Measurements from ENCODE around the gene EDC4.
"Not testable (repeated sequence)": the region's sequence is repeated elsewhere in the genome, so short reads cannot be mapped to it uniquely, and the experiment has no call there.

EDC4 gene

GRCh38 chr16:67914758-67915495 lies 42.1 kb downstream of the EDC4 start:
- no peak for DNase-seq (ENCODE audit: low spot score)

DNA sequence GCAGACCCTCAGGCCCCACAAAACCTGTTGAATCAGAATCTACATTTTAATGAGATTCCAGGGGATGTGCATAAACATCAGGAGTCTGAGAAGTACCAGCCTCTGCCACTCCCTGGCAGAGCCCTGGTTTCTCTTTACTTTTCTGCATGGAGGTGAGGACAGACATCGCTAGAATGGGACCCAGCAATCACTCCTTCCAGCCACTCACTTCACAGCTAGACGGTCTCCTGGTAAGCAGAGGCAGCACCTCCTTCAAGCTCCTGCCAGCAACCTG lies 42.6 kb downstream of the EDC4 start:
- DNase-seq (ENCODE audit: low spot score): not testable (repeated sequence)

DNA sequence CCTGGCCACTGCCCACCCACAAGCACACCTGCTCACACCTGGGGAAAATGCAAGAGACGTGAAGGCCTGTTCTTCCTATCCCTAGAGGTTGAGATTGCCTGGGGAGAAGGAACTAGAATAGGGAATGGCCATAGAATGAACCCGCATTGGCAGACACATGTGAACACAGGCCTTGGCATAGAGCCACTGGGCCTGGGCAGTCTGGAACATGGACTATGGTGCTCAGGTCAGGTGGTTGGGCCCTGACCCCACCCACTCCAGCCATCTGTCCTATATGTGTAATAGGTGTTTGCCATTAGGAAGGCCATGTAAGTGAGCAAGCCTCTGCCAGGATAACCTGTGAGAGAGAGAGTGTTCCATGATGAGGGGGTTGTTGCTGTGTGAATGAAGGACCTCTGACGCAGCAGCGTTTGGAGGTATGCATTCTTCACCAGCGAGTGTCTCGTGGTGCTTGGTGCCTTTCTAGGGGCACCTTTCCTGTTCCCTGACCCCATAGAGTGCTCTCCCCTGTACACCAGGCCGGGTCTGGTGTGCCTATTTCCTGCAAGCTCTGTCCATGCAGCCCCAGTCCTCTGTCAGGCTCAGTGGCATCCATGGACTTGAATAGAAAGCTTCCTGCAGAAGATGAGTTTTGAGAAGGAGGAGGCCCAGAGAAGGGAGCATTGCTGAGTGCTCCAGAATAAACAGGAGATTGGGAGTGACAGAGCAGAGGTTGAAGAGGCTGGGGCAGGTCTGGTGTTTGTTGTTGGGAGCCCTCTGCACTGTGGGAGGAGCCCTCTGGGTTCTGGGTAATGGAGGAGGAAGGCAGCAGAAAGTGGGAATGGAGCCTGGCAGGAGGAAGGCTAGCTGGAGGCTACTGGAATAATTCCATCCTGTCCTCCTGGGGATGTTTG lies 43.2 kb downstream of the EDC4 start:
- no peak for DNase-seq (ENCODE audit: low spot score)

DNA sequence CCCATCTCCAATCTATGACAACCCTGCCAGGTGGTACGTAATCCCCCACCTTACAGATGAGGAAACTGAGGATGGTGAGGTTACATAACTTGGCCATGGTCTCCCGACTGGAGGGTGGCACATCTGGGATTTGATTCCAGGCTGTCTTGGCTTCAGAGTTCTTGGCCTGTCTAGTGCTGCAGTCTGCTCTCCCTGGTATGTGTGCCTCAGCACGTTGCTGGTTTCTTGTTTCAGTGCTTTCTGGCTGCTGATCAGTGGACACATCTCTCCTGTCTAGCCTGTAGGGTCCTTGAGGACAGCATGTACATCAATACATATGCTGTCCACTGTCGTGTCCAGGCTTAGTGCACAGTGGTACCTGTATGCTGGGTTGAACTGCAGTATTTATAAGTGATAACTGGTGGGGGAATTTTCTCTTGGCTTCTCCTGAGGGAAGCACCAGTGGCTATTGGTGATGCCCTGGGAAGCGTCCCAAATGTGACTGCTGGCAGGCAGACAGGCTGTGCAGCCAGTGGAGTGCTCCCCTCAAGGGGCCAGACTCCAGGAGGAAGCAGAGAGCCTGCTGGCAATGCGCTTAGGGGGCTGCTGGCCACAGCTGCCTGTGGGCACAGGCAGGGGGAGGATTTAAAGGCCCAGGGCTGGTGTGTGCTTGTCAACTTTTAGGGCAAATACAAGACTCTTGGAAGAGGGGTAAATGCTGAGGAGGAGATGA lies 44.4 kb downstream of the EDC4 start:
- no peak for DNase-seq (ENCODE audit: low spot score)

DNA sequence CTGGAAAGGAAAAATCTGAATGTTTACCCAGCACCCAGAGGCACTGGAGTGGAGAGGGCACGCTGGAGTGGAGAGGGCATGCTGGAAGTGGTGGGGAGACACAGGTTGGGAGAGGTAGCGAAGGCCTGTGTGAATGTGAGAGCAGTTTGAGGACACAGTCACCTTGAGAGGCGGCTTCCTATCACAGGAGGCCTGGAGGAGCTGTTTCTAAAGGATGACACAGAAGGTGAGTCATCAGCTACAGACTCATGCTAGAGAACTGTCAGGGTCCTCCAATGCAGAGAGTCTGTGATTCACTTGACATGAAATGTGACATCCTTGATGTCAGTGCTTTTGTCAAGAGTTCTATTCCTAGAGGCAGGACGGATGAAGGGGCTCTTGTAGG lies 45.0 kb downstream of the EDC4 start:
- DNase-seq (ENCODE audit: low spot score): peak; percentile 95

GRCh38 chr16:67919622-67920221 lies 46.9 kb downstream of the EDC4 start:
- no peak for DNase-seq (ENCODE audit: low spot score)

- DNase-seq (ENCODE audit: low spot score): no peak
Measured at GRCh38 chr16:67922221-67922620, 49.4 kb downstream of the EDC4 start.

- no peak for DNase-seq (ENCODE audit: low spot score)
Measured at GRCh38 chr16:67922740-67923139, 49.9 kb downstream of the EDC4 start.

GRCh38 chr16:67923414-67924116 lies 50.7 kb downstream of the EDC4 start:
- DNase-seq (ENCODE audit: low spot score): no peak

DNA sequence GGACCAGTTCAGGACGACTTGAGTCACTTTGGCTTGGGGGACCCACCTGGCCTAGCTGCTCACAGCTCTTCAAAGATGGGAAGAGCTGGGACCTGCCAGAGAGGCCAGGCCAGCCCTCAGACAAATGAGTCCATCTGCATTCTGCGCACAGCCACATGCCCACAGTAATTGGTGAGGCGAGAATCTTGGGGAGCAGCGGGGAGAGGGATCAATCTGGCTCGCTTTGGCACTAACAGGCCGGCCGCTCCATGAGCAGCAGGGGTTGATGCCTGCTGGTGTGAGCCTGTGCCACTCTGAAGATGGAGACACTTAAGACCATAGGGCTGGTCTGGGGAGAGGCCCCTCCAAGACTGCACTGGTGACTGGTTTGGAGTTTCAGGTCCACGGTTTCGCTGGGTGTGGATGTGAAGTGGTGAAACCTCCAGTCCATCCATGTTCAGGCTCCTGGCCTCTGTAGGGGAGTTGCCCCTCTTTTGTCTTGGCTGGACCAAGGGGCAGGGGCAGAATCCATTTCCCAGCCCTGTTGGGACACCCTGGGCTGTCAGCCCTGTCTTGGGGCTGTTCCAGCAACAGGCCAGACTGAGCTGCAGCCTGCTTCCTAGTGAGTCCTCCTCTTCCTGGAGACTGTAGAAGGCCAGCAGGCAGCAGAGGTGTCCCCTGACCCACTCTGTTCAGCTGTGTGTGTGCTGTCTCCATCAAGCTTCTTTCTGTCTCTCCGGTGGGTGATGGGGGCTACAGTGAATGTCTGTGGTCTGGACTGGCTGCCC lies 51.5 kb downstream of the EDC4 start:
- DNase-seq (ENCODE audit: low spot score): no peak

GRCh38 chr16:67926181-67926750 lies 53.4 kb downstream of the EDC4 start:
- DNase-seq (ENCODE audit: low spot score): no peak

DNA sequence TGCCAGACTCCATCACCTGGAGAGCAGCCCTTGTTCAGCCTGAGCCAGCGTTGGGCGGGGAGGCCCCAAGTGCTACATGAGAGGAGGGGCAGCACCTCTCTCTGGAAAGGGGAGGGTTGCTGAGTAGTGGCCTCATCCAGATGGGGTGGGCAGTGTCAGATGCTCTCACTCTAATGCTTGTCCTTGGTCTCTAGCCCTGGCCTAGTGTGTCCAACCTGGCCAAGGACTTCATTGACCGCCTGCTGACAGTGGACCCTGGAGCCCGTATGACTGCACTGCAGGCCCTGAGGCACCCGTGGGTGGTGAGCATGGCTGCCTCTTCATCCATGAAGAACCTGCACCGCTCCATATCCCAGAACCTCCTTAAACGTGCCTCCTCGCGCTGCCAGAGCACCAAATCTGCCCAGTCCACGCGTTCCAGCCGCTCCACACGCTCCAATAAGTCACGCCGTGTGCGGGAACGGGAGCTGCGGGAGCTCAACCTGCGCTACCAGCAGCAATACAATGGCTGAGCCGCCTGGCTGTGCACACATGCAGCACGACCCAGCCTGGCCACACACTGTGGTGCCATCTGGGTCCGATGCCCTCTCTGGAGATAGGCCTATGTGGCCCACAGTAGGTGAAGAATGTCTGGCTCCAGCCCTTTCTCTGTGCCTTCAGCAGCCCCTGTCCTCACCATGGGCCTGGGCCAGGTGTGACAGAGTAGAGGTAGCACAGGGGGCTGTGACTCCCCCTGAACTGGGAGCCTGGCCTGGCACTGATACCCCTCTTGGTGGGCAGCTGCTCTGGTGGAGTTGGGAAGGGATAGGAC lies 54.5 kb downstream of the EDC4 start:
- DNase-seq (ENCODE audit: low spot score): no peak

GRCh38 chr16:67928147-67928546 lies 55.3 kb downstream of the EDC4 start:
- no peak for DNase-seq (ENCODE audit: low spot score)

DNA sequence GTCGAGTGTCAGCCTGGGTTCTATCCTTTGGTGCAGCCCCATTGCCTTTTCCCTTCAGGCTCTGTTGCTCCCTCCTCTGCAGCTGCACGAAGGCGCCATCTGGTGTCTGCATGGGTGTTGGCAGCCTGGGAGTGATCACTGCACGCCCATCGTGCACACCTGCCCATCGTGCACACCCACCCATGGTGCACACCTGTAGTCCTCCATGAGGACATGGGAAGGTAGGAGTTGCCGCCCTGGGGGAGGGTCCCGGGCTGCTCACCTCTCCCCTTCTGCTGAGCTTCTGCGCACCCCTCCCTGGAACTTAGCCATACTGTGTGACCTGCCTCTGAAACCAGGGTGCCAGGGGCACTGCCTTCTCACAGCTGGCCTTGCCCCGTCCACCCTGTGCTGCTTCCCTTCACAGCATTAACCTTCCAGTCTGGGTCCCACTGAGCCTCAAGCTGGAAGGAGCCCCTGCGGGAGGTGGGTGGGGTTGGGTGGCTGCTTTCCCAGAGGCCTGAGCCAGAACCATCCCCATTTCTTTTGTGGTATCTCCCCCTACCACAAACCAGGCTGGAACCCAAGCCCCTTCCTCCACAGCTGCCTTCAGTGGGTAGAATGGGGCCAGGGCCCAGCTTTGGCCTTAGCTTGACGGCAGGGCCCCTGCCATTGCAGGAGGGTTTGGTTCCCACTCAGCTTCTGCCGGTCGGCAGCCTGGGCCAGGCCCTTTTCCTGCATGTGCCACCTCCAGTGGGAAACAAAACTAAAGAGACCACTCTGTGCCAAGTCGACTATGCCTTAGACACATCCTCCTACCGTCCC lies 55.9 kb downstream of the EDC4 start:
- DNase-seq (ENCODE audit: low spot score): peak; percentile 68

GRCh38 chr16:67930191-67930590 lies 57.3 kb downstream of the EDC4 start:
- DNase-seq (ENCODE audit: low spot score): no peak

GRCh38 chr16:67930678-67931211 lies 57.9 kb downstream of the EDC4 start:
- DNase-seq (ENCODE audit: low spot score): no peak

All from RKO (cell line).